Activated CD8-positive, alpha-beta T cell treated with anti-CD3 and anti-CD28 coated beads for 36 hours (primary cell): Measurements from ENCODE around the gene YAE1. TPM values are rescaled to one million over a fixed set of nuclear protein-coding genes. Genes with fewer than 3 reads are reported as not detected.

Experiments
- ATAC-seq: fragments of 200-7000 bp; cut with Tn5 transposase; one replicate; pipeline ENCODE4 v1.10.0; 2021; ENCODE audit warnings: mild to moderate bottlenecking, moderate library complexity
- CTCF ChIA-PET: fragments of 350-600 bp; sonication (Branson Sonifier 250); formaldehyde crosslinking; loops from one replicate; lab custom pipeline; 2021; ENCODE audit warnings: antibody characterized with exemption; lab: Charles Lee
- POLR2A ChIA-PET: fragments of 350-600 bp; sonication (Branson Sonifier 250); formaldehyde crosslinking; loops from one replicate; lab custom pipeline; 2021; ENCODE audit warnings: antibody characterized with exemption; lab: Charles Lee
- DNase-seq: peaks from one replicate; pipeline ENCODE4 v3.0.0-alpha.2; 2020
- H3K27ac Mint-ChIP-seq: one replicate; pipeline ENCODE4 v1.8.0; 2021; ENCODE audit warnings: mild to moderate bottlenecking, mixed read lengths
- H3K27me3 Mint-ChIP-seq: one replicate; pipeline ENCODE4 v1.8.0; 2021; ENCODE audit warnings: mixed read lengths
- H3K36me3 Mint-ChIP-seq: one replicate; pipeline ENCODE4 v1.8.0; 2021; ENCODE audit warnings: low read depth, mixed read lengths
- H3K4me1 Mint-ChIP-seq: one replicate; pipeline ENCODE4 v1.8.0; 2021; ENCODE audit warnings: low read depth, mixed read lengths
- H3K4me3 Mint-ChIP-seq: one replicate; pipeline ENCODE4 v1.8.0; 2021; ENCODE audit warnings: mild to moderate bottlenecking, moderate library complexity, mixed read lengths
- H3K9me3 Mint-ChIP-seq: one replicate; pipeline ENCODE4 v1.8.0; 2021; ENCODE audit warnings: mixed read lengths
- CTCF ChIP-seq: fragments of 200-600 bp; IDR thresholded peaks from one replicate; pipeline ENCODE4 v1.8.0; 2022; ENCODE audit warnings: antibody characterized with exemption, mild to moderate bottlenecking
- intact Hi-C: fragments of 100-400 bp; cut with micrococcal nuclease; formaldehyde crosslinking; loops from one replicate; pipeline ENCODE4 v1.10.0; 2022
- total RNA-seq, 2 experiments: library from RNA; stranded (reverse); gene quantifications; one replicate each; pipeline ENCODE4 v1.2.3, GENCODE V29; 2021

YAE1 gene
- total RNA-seq, 2 experiments from 2014 or later, result 9.6 to 10.9 TPM

DNA sequence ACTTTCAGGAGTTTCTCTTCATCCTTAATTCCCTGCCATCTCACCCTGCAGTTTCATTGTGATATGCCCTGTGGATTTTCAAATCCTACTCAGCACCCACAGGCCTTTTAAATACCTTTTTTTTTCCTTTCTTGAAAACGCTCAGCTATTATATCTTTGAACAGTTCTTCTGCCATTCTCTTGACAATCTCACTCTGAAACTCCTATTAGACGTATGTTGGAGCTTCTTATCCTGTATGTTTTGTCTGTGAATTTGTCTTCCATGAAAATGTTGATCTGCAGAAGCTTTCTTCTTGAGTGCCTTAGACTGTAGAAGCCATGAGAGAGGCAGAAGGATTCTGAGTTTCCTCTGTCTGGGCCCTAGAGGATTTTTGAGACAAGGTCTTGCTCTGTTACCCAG is 18.9 kb upstream of the YAE1 start:
- DNase-seq (no peak), ATAC-seq (no peak)
- Mint-ChIP-seq H3K4me3 (no peak overlapping the region), H3K4me1 (no peaks in the 10 kb centered on the region), H3K36me3 (peaks cover 7% of the 10 kb centered on the region), H3K9me3 (peaks cover 12% of the 10 kb centered on the region), H3K27me3 (no peaks in the 10 kb centered on the region), H3K27ac (no peak overlapping the region)
- intact Hi-C loops, result no loop called here
- ChIA-PET CTCF (no interaction called here), POLR2A (no interaction called here)
- TF ChIP-seq CTCF, result no peak

DNA sequence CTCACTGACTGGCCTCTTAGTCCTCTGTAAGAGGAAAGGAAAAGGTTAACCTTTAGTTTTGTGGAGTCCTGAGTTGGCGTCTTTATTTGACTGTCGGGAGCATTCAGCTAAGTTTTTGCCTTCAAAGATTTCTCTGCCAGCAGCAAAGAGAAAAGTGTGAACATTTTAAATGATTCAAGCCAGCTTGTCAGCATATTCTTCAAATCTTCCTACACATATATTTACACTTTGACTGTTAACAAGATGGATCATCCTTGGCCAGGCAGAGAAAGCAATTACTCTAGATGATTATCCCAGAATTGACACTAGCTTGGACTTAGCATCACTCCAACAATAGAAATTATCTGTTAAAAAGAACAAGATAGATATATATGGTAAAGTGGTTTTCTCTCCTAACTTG is 15.8 kb upstream of the YAE1 start:
- no peak for ATAC-seq
- peaks cover 12% of the 10 kb centered on the region for H3K9me3 Mint-ChIP-seq
- intact Hi-C loops, result no loop called here
- no peaks in the 10 kb centered on the region for H3K4me1 Mint-ChIP-seq
- H3K27me3 Mint-ChIP-seq, result peaks cover 5% of the 10 kb centered on the region
- CTCF ChIA-PET, result no interaction called here
- H3K27ac Mint-ChIP-seq, result no peak overlapping the region
- peaks cover 7% of the 10 kb centered on the region for H3K36me3 Mint-ChIP-seq
- no peak for DNase-seq
- POLR2A ChIA-PET, result no interaction called here
- no peak for TF ChIP-seq CTCF
- H3K4me3 Mint-ChIP-seq, result no peak overlapping the region

DNA sequence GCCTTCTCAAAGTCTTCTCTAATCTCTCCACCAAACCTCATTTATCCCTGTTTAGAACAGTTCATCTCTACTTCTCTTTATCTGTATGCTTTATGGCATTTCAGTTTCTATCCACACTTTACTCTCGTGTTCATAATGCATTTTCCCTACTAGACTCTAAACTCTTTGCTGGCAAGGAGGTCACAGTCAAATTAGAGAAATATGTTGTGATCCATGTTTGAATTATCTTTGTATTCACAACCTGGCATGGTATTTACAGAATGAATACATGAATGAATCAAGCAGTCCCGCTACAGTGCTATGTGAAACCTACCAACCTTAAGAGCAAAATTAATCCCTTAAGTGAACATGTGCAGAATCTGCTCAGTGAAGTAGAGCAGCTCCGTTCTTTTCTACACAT is 12.8 kb upstream of the YAE1 start:
- no peak for TF ChIP-seq CTCF
- Mint-ChIP-seq H3K4me1 (no peaks in the 10 kb centered on the region), H3K27ac (no peak overlapping the region), H3K36me3 (no peaks in the 10 kb centered on the region), H3K4me3 (no peak overlapping the region), H3K27me3 (peaks cover 5% of the 10 kb centered on the region), H3K9me3 (no peaks in the 10 kb centered on the region)
- intact Hi-C loops, result no loop called here
- ChIA-PET CTCF (no interaction called here), POLR2A (no interaction called here)
- DNase-seq (no peak), ATAC-seq (no peak)

DNA sequence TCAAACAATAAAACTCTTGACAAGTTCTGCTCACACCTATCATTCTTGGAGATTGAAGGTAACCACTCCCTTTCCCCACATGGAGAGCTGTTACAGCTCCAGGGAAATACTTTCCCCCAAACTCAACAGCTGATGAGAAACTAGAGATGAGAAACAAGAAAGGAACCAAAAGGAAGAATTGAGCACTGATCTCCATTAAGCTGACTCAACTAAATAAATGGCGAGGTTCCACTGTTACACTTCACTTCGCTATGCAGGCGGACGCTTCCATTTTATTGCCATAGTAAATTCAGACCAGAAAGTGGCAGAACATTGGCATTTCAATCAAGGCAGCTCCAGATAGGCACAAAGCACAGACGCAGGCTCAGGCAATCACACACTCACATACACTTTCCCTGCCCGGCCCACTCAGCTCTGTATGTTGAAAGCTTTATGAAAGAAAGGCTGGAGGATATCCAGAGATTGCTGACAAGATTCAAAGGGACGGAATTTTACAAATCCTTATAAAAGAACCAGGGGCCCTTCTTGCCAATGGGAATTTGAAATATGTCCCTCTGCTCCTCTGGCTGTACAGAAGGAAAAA is 11.5 kb upstream of the YAE1 start:
- no peak overlapping the region for H3K27ac Mint-ChIP-seq
- DNase-seq (no peak), ATAC-seq (no peak)
- ChIA-PET CTCF (interaction anchor here (0.6 to 1.3 kb wide), 2 partner anchors 9 to 321 kb away, joined by 3 read pairs; no protein-coding TSS in a partner anchor), POLR2A (no interaction called here)
- H3K9me3 Mint-ChIP-seq, result no peaks in the 10 kb centered on the region
- TF ChIP-seq CTCF, result no peak
- H3K27me3 Mint-ChIP-seq, result peaks cover 5% of the 10 kb centered on the region
- H3K4me1 Mint-ChIP-seq, result no peaks in the 10 kb centered on the region
- H3K4me3 Mint-ChIP-seq, result no peak overlapping the region
- no peaks in the 10 kb centered on the region for H3K36me3 Mint-ChIP-seq
- intact Hi-C loops, result no loop called here

DNA sequence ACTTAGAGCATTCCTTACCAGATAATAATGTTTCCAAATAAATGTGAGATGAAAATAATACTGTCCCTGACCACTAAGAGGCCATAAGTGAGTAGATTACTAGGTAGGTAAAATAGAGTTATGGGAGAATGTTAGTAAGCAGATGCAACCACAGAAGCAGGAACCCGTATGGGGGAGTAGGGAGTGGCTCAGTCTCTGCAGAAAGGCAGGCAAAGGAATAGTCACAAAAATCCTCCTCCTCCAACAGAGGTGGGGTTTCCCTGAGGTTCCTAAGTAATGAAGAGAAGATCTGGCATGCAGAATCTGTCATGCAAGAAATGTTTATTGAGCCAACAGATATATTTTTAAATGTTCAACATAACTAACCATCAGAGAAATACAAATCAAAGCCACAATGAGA is 9.0 kb upstream of the YAE1 start:
- H3K27me3 Mint-ChIP-seq, result peaks cover 5% of the 10 kb centered on the region
- DNase-seq (no peak), ATAC-seq (no peak)
- ChIA-PET CTCF (no interaction called here), POLR2A (no interaction called here)
- H3K36me3 Mint-ChIP-seq, result no peaks in the 10 kb centered on the region
- peaks cover 1% of the 10 kb centered on the region for H3K9me3 Mint-ChIP-seq
- no peak for TF ChIP-seq CTCF
- no peak overlapping the region for H3K4me3 Mint-ChIP-seq
- no peaks in the 10 kb centered on the region for H3K4me1 Mint-ChIP-seq
- no peak overlapping the region for H3K27ac Mint-ChIP-seq
- intact Hi-C loops, result no loop called here
